K562 (cell line): ENCODE data around the gene CPTP. TPM values are rescaled to one million over a fixed set of nuclear protein-coding genes. Genes with fewer than 3 reads are reported as not detected.

Experiments used
- BHLHE40 ChIP-seq: IDR thresholded peaks from 2 replicates; pipeline ENCODE4 v1.6.1; 2011; ENCODE audit warnings: low read length, improper control_type of control experiment
- CHD7 ChIP-seq: fragments of 200-600 bp; sonication (generic); IDR thresholded peaks from one replicate; pipeline ENCODE4 v1.6.1; 2012; ENCODE audit warnings: mild to moderate bottlenecking, low read depth, low read length, inconsistent platforms
- EP300 ChIP-seq: IDR thresholded peaks from 2 replicates; pipeline ENCODE4 v1.6.1; 2012; ENCODE audit warnings: low read length, improper control_type of control experiment
- FOXK2 ChIP-seq, 2 experiments: fragments of 450-650 bp; IDR thresholded peaks in 1 of 2; conservative IDR thresholded peaks in 1 of 2; 2 replicates each; pipeline ENCODE4 v1.6.1; 2016; ENCODE audit warnings: low read depth in 2 of 2, mild to moderate bottlenecking in 1 of 2
- HDAC8 ChIP-seq: fragments of 450-650 bp; IDR thresholded peaks from 2 replicates; pipeline ENCODE4 v1.6.1; 2016; ENCODE audit warnings: mild to moderate bottlenecking, missing genetic modification characterization, moderate library complexity, missing compliant biosample characterization
- KAT2B ChIP-seq: IDR thresholded peaks from one replicate; pipeline ENCODE4 v1.6.1; 2012; ENCODE audit warnings: low read depth, mild to moderate bottlenecking, control low read depth, inconsistent platforms, low read length, moderate library complexity
- KLF6 ChIP-seq: fragments of 250-450 bp; sonication (Bioruptor Pico); IDR thresholded peaks from 2 replicates; pipeline ENCODE4 v1.4.0; 2020; ENCODE audit warnings: mild to moderate bottlenecking, moderate library complexity, borderline replicate concordance
- PKNOX1 ChIP-seq: fragments of 450-650 bp; IDR thresholded peaks from 2 replicates; pipeline ENCODE4 v1.6.1; 2016
- POLR3G ChIP-seq: IDR thresholded peaks from 2 replicates; pipeline ENCODE4 v1.6.1; 2011; ENCODE audit not compliant: insufficient read length, insufficient replicate concordance; ENCODE audit errors: extremely low read depth
- RCOR1 ChIP-seq, 2 experiments: IDR thresholded peaks; 2 replicates each; pipeline ENCODE4 v1.6.1; 2012; ENCODE audit warnings: low read depth in 2 of 2, low read length in 2 of 2, borderline replicate concordance in 1 of 2, improper control_type of control experiment in 1 of 2
- TFAM ChIP-seq: fragments of 250-450 bp; sonication (Bioruptor Pico); conservative IDR thresholded peaks from 2 replicates; pipeline ENCODE4 v1.5.0; 2021; ENCODE audit warnings: mild to moderate bottlenecking, moderate library complexity
- ZBTB17 ChIP-seq: fragments of 450-650 bp; formaldehyde crosslinking; IDR thresholded peaks from 2 replicates; pipeline ENCODE4 v1.4.0; 2020; ENCODE audit warnings: mild to moderate bottlenecking
- ZFPM2 ChIP-seq: fragments of 250-450 bp; sonication (Bioruptor Pico); IDR thresholded peaks from 2 replicates; pipeline ENCODE4 v1.5.1; 2022; ENCODE audit warnings: mild to moderate bottlenecking
- ZNF197 ChIP-seq: fragments of 200-800 bp; sonication (Bioruptor generic); IDR thresholded peaks from 2 replicates; pipeline ENCODE4 v1.6.1; 2016; ENCODE audit warnings: low read depth, missing genetic modification characterization, missing compliant biosample characterization
- ZNF707 ChIP-seq: fragments of 250-450 bp; sonication (Bioruptor Pico); conservative IDR thresholded peaks from 2 replicates; pipeline ENCODE4 v1.8.0; 2022; ENCODE audit warnings: inconsistent platforms, mild to moderate bottlenecking, moderate library complexity
- polyA plus RNA-seq, 8 experiments: library from polyadenylated mRNA; depleted of rRNA in 4 of 8; stranded (reverse) in 5 of 8; unstranded in 3 of 8; fragments of >200 nt; fragmentation: Nextera tagmentation in 2 of 8; fragmentation: Illumina TruSeq in 1 of 8; extraction: Ambion mirVana in 2 of 8; extraction: Trizol in 1 of 8; gene quantifications; 2 replicates each; pipeline versions ENCODE4 v1.2.1 to v1.2.3, GENCODE V29; 2011 to 2014; ENCODE audit warnings: inconsistent platforms in 1 of 8, missing spikeins in 1 of 8
- total RNA-seq, 7 experiments: library from RNA; depleted of rRNA in 6 of 7; stranded (reverse); fragments of >200 nt in 6 of 7; fragmentation: Illumina TruSeq in 2 of 7; extraction: Trizol in 2 of 7; gene quantifications; 2 replicates each; pipeline versions ENCODE4 v1.2.1 to v1.2.3, GENCODE V29; 2011 to 2021; ENCODE audit warnings: low replicate concordance in 1 of 7

Gene CPTP
- total and polyA plus RNA-seq, 9 of the 15 experiments (the other 6 are each of a cell fraction or from before 2014, with no cell fraction given) = 0.11 to 25.8 (median 3.5) TPM

DNA sequence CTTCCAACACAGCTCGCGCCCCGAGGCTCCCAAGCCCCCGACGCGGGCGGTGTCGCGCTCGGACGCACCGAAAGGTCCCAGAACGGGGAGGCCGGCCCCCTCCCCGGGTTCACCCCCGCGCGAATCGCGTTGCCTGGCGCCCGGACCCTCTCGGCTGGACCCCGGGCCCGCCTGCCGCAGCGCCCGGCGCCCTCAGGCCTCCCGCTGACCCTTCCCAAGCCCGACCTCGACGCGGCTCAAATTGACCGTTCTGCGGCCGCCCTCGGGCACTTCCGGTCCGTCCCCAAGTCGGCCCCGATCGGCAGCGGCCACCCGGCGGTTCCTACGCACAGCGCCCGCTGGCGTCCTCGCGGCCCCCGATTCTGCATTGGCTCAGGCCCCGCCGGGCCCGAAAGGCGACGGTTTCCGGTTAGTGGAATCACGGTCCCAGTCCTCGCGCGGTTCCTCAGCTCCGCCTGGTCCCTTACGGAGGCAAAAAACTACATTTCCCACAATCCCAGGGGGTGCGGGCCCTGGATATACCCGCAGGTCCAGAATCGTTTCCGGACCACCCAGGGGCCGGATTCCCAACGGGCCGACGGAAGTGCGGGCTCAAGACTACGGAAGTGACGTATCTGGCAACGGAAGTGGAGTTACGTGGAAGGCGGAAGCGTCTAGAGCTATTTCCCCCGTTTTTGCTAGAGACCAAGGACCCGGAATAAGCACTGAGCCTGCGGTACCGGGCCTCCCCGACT is 50.5 kb downstream of the CPTP start, which contains the start of gene AURKAIP1 (continued):
- TF ChIP-seq CHD7 = peak; percentile 80
- no peak for TF ChIP-seq POLR3G
- TF ChIP-seq HDAC8 = peak; percentile 70; the same call in 1 of the 2 replicates
- TF ChIP-seq KLF6 (CRISPR knock-in tag) = peak; percentile 85; the same call in 1 of the 2 replicates
- TF ChIP-seq ZFPM2 (CRISPR knock-in tag) = peak; percentile 52; the same call in 1 of the 2 replicates
- TF ChIP-seq EP300 = peak; percentile 67
- TF ChIP-seq ZBTB17 (CRISPR knock-in tag) = peak; percentile 84
- TF ChIP-seq FOXK2 (conservative IDR thresholded peaks at IDR 0.05 in 1 of 2, IDR thresholded peaks at IDR 0.05 in 1 of 2; ENCODE audit: low read depth in 2 of 2) = peak; percentile 64 to 89; a peak in 2 of 4 replicates
- TF ChIP-seq BHLHE40 = peak; percentile 21; the same call in 1 of the 2 replicates
- peak in 1 of 2 experiments; percentile 77; a peak in 3 of 4 replicates for TF ChIP-seq RCOR1 (IDR thresholded peaks at IDR 0.05; ENCODE audit: borderline replicate concordance in 1 of 2, low read depth in 2 of 2, low read length in 2 of 2)
- peak; percentile 87 for TF ChIP-seq PKNOX1
- no peak for TF ChIP-seq KAT2B
- TF ChIP-seq TFAM = no peak
- TF ChIP-seq ZNF707 (CRISPR knock-in tag) = peak; percentile 59; the same call in 1 of the 2 replicates
- TF ChIP-seq ZNF197 (CRISPR knock-in tag) = peak; percentile 90
